ENCODE measurements around the gene DND1. TPM values are rescaled to one million over a fixed set of nuclear protein-coding genes. Genes with fewer than 3 reads are reported as not detected.
"Not testable (repeated sequence)": the region's sequence is repeated elsewhere in the genome, so short reads cannot be mapped to it uniquely, and the experiment has no call there.

Gene DND1
- total RNA-seq, 2 experiments from 2014 or later = 2.0 to 2.2 TPM

DNA sequence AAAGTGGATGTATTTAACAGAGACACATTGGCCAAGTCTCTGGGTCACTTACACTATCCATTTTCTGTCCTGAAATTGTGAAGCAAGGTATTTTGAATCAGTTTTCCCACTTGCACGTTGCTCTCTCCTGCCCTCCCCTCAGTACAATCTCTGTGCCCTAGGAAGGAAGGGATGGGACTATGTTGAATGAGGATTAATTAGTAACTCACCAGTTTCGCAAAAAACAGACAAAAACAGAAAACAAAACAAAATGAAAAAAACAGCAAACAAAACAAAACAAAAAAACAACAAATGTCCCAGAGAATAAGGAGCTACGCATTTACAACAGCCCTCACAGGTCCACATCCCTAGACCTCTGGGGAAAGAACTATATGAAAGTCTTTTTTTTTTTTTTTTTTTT, 39.3 kb downstream of the DND1 start:
- Mint-ChIP-seq H3K27ac (no peak overlapping the region), H3K36me3 (ENCODE audit: low read depth) (no peaks in the 10 kb centered on the region), H3K9me3 (no peaks in the 10 kb centered on the region), H3K4me1 (peaks cover 43% of the 10 kb centered on the region), H3K4me3 (no peak overlapping the region), H3K27me3 (peaks cover 18% of the 10 kb centered on the region)
- ChIA-PET POLR2A (interaction anchor here (0.6 kb wide), 2 partner anchors 14 to 86 kb away, joined by 3 to 4 read pairs; partner anchors contain the start of gene IK), CTCF (interaction anchor here (0.9 to 3.6 kb wide), 8 partner anchors 8 to 389 kb away, joined by 3 to 20 read pairs (median 5); partner anchors contain the start of genes EIF4EBP3, HARS1, HARS2 and IK)
- DNase-seq = no peak

DNA sequence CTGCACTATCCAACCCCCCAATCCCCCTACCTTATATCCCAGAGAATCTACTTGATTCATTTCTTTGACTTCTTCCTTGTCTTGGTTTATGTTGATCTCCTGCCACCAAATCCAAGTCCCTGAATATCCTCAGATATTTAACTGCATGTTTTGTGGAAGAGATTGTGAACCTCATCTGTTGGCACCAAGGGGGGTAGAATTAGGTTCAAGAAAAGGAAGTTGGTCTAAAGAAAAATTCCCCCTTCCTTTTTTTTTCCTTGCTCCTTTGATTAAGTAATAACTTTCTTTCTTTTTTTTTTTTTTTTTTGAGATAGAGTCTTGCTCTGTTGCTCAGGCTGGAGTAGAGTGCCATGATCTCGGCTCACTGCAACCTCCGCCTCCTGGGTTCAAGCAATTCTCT, 39.9 kb downstream of the DND1 start:
- H3K4me1 Mint-ChIP-seq = peaks cover 37% of the 10 kb centered on the region
- ChIA-PET POLR2A (no interaction called here), CTCF (interaction anchor here (1.1 to 3.6 kb wide), 3 partner anchors 9 to 261 kb away, joined by 3 to 20 read pairs (median 6); partner anchors contain the start of genes IK and NDUFA2)
- peak overlapping the region; percentile 76 for H3K4me3 Mint-ChIP-seq
- no peak for DNase-seq
- no peaks in the 10 kb centered on the region for H3K36me3 Mint-ChIP-seq (ENCODE audit: low read depth)
- no peak overlapping the region for H3K27ac Mint-ChIP-seq
- no peaks in the 10 kb centered on the region for H3K9me3 Mint-ChIP-seq
- H3K27me3 Mint-ChIP-seq = peaks cover 18% of the 10 kb centered on the region

DNA sequence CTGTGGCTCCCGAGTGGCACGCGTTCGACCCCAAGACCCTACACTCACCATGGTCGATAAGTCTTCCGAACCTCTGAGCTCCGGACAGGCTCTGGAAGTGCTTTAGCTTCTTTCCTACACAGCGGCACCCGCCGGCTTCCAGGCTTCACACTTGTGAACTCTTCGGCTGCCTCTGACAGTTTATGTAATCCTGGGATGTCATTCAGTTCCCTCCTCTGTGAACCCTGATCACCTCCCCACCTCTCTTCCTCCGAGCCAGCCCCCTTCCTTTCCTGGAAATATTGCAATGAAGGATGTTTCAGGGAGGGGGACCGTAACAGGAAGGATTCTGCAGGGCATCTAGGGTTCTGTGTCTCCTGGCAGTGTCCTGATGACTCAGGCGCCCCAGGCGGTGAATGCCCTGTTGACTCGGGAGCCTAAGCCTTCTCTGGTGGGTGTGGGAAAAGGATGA, 40.3 kb downstream of the DND1 start, which contains the start of gene CD14:
TSS of gene CD14 (minus strand) at position 155 of the 451 bp plus-strand sequence. CDS start at position 51, 104 bp downstream.
- ChIA-PET POLR2A (no interaction called here), CTCF (interaction anchor here (0.6 to 1.4 kb wide), 7 partner anchors 9 to 388 kb away, joined by 3 to 6 read pairs (median 3); no protein-coding TSS in a partner anchor)
- H3K36me3 Mint-ChIP-seq (ENCODE audit: low read depth) = peaks cover 1% of the 10 kb centered on the region
- peak; percentile 20 for DNase-seq
- peak within 1 kb of the TSS; percentile 57 for H3K27ac Mint-ChIP-seq
- peaks cover 32% of the 10 kb centered on the region for H3K4me1 Mint-ChIP-seq
- peaks cover 2% of the 10 kb centered on the region for H3K9me3 Mint-ChIP-seq
- H3K27me3 Mint-ChIP-seq = peaks cover 18% of the 10 kb centered on the region
- H3K4me3 Mint-ChIP-seq = peak within 1 kb of the TSS; percentile 76

DNA sequence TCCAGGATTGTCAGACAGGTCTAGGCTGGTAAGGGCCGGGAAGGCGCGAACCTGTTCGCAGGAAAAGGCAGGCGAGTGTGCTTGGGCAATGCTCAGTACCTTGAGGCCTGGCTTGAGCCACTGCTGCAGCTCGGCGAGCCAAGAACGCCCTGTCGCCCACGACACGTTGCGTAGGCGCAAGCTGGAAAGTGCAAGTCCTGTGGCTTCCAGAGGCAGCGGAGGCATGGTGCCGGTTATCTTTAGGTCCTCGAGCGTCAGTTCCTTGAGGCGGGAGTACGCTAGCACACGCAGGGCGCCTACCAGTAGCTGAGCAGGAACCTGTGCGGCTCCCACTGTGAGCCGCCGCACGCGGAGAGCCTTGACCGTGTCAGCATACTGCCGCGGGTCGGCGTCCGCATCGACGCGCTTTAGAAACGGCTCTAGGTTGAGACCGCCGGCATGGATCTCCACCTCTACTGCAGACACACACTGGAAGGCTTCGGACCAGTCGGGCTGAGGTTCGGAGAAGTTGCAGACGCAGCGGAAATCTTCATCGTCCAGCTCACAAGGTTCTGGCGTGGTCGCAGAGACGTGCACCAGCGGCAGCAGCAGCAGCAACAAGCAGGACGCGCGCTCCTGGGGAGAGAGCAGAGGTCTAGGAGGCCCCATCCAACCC, 40.9 kb downstream of the DND1 start:
- Mint-ChIP-seq H3K36me3 (ENCODE audit: low read depth) (peaks cover 2% of the 10 kb centered on the region), H3K4me1 (peaks cover 30% of the 10 kb centered on the region), H3K27me3 (peaks cover 21% of the 10 kb centered on the region), H3K9me3 (peaks cover 2% of the 10 kb centered on the region), H3K4me3 (peak overlapping the region; percentile 76), H3K27ac (peak overlapping the region; percentile 57)
- peak; percentile 48 for DNase-seq
- CTCF ChIA-PET = interaction anchor here (0.6 to 1.4 kb wide), 6 partner anchors 32 to 388 kb away, joined by 3 to 6 read pairs (median 4); no protein-coding TSS in a partner anchor
- POLR2A ChIA-PET = no interaction called here

DNA sequence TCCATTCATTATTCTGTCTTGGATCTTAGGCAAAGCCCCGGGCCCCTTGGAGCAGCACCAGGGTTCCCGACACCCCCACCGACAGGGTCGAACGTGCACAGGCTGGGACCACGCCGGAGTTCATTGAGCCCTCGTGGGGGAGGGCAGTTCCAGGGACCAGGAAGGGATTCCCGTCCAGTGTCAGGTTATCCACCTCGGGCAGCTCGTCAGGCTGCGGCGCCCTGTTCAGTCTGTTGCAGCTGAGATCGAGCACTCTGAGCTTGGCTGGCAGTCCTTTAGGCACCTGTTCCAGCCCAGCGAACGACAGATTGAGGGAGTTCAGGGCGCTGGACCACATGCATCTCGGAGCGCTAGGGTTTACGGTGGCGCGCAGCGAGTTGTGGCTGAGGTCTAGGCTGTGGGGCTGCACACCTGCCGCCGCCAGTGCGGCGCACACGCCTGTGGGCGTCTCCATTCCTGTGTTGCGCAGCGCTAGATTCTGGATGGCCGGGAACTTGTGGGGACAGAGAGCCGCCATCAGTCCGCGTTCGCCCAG, 41.5 kb downstream of the DND1 start:
- Mint-ChIP-seq H3K4me3 (peak overlapping the region; percentile 76), H3K4me1 (peaks cover 30% of the 10 kb centered on the region), H3K36me3 (ENCODE audit: low read depth) (peaks cover 2% of the 10 kb centered on the region), H3K27me3 (peaks cover 24% of the 10 kb centered on the region), H3K9me3 (peaks cover 2% of the 10 kb centered on the region), H3K27ac (peak overlapping the region; percentile 36)
- ChIA-PET CTCF (interaction anchor here (1.0 to 1.4 kb wide), 4 partner anchors 31 to 268 kb away, joined by 3 to 6 read pairs (median 4); no protein-coding TSS in a partner anchor), POLR2A (no interaction called here)
- peak; percentile 25 for DNase-seq

DNA sequence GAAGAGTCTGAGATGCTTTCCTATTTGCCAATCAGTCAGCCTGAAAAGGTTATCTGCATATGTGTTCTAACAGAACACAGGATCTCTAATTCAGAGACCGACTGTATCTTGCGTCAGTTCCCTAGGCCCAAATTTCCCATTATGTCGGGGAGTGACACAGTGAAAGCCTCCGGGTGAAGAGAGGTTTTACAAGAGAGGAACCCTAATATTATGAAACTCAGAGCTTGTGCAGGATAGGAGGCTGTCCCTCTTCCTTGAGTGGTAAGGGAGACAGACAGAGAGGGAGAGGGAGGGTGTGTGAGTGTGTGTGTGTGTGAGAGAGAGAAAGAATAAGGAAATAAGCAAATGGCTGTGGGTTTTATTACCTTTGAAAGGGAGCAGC, 42.3 kb downstream of the DND1 start:
- H3K27ac Mint-ChIP-seq = no peak overlapping the region
- ChIA-PET POLR2A (no interaction called here), CTCF (interaction anchor here (0.5 to 1.4 kb wide), 2 partner anchors 12 to 273 kb away, joined by 4 to 7 read pairs; no protein-coding TSS in a partner anchor)
- DNase-seq = no peak
- peak overlapping the region; percentile 7 for H3K4me3 Mint-ChIP-seq
- peaks cover 29% of the 10 kb centered on the region for H3K27me3 Mint-ChIP-seq
- peaks cover 30% of the 10 kb centered on the region for H3K4me1 Mint-ChIP-seq
- H3K9me3 Mint-ChIP-seq = peaks cover 2% of the 10 kb centered on the region
- peaks cover 2% of the 10 kb centered on the region for H3K36me3 Mint-ChIP-seq (ENCODE audit: low read depth)

DNA sequence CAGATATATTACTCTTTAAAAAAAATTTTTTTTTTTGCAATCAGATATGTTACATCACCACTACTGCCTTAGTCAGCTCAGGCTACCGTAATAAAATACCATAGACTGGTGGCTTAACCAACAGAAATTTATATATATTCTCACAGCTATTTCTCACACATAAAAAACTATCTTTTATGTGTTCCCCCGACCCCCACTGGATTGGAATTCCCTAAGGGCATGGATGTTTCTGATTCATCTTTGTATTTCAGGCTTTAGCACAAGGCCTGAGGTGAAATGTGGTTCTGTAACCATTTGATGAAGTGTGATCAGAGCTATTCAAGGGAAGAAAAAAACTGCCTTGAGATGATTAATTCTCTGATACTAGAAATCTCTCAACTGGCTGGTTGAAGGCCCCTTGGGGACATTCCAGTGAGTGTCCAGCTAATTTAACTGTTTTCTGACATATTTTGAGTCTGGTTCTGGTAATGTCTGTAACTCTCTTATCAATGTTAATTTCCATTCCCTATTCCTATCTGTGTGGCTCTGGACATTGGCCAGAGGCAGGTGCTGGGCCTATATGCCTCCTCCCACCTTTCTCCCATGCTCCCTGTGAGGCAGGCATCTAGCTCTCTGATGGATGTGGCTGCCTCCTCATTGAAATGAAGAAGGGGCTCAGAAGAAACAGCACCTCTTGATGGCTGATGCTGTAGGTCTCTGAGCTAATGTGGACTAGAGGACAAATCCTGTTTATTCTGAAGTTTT, 42.9 kb downstream of the DND1 start:
- ChIA-PET POLR2A (no interaction called here), CTCF (interaction anchor here (0.5 to 1.4 kb wide), 4 partner anchors 12 to 571 kb away, joined by 3 to 7 read pairs (median 4); partner anchors contain the start of genes IK and NDUFA2)
- Mint-ChIP-seq H3K4me3 (no peak overlapping the region), H3K36me3 (ENCODE audit: low read depth) (peaks cover 2% of the 10 kb centered on the region), H3K9me3 (peaks cover 2% of the 10 kb centered on the region), H3K27me3 (peaks cover 29% of the 10 kb centered on the region), H3K4me1 (peaks cover 28% of the 10 kb centered on the region), H3K27ac (no peak overlapping the region)
- no peak for DNase-seq

DNA sequence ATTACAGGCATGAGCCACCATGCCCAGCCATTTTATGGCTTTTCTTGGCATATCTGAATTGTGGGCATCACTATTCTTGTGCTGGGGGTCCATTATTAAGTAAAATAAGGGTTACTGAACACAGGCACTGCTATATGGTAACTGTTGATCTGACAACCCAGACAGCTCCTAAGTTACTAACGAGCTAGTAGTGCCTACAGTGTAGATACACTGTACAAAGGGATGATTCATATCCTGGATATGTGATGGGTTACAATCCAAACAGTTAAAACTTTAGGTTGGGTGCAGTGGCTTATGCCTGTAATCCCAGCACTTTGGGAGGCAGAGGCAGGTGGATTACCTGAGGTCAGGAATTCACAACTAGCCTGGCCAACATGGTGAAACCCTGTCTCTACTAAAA, 44.7 kb downstream of the DND1 start:
- CTCF ChIA-PET = interaction anchor here (2.1 kb wide), 1 partner anchor 10 kb away, joined by 8 read pairs; the partner anchor contains the start of gene TMCO6
- peaks cover 2% of the 10 kb centered on the region for H3K9me3 Mint-ChIP-seq
- no peak overlapping the region for H3K4me3 Mint-ChIP-seq
- no peak overlapping the region for H3K27ac Mint-ChIP-seq
- H3K36me3 Mint-ChIP-seq (ENCODE audit: low read depth) = peaks cover 2% of the 10 kb centered on the region
- H3K4me1 Mint-ChIP-seq = peaks cover 18% of the 10 kb centered on the region
- no peak for DNase-seq
- peaks cover 29% of the 10 kb centered on the region for H3K27me3 Mint-ChIP-seq
- POLR2A ChIA-PET = no interaction called here

DNA sequence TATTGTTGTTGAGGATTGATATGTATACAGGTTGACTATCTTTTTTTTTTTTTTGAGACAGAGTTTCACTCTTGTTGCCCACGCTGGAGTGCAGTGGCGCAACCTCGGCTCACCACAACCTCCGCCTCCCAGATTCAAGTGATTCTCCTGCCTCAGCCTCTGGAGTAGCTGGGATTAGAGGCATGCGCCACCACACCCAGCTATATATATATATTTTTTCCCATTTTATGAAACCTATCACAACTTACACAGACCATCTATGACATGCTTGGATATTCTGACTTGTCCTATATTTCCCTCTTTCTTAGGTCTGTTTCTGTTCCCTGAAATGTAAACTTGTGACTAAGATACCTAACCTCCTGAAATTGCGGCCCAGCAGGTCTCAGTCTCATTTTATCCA, 45.4 kb downstream of the DND1 start:
- H3K9me3 Mint-ChIP-seq = peaks cover 2% of the 10 kb centered on the region
- H3K4me1 Mint-ChIP-seq = peaks cover 13% of the 10 kb centered on the region
- DNase-seq = no peak
- H3K36me3 Mint-ChIP-seq (ENCODE audit: low read depth) = peaks cover 2% of the 10 kb centered on the region
- no peak overlapping the region for H3K4me3 Mint-ChIP-seq
- ChIA-PET POLR2A (no interaction called here), CTCF (interaction anchor here (0.6 to 2.1 kb wide), 4 partner anchors 11 to 292 kb away, joined by 3 to 8 read pairs (median 4); partner anchors contain the start of gene TMCO6)
- H3K27me3 Mint-ChIP-seq = peaks cover 29% of the 10 kb centered on the region
- H3K27ac Mint-ChIP-seq = no peak overlapping the region

DNA sequence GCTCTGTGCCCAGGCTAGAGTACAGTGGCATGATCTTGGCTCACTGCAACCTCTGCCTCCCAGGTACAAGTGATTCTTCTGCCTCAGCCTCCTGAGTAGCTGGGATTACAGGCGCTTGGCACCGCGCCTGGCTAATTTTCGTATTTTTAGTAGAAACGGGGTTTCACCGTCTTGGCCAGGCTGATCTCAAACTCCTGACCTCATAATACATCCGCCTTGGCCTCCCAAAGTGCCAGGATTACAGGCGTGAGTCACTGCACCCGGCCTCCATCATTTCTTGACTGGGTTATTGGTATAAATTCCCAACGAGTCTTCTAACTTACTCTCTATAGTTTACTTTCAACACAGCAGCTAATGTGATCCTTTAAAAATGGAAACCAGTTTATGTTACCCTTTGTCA, 48.5 kb downstream of the DND1 start:
- H3K27ac Mint-ChIP-seq; H3K4me1 Mint-ChIP-seq; DNase-seq; H3K36me3 Mint-ChIP-seq (ENCODE audit: low read depth); POLR2A ChIA-PET; H3K4me3 Mint-ChIP-seq; H3K9me3 Mint-ChIP-seq: not testable (repeated sequence)
- CTCF ChIA-PET = interaction anchor here (1.5 to 2.7 kb wide), 2 partner anchors 13 to 261 kb away, joined by 3 to 5 read pairs; no protein-coding TSS in a partner anchor
- H3K27me3 Mint-ChIP-seq = peaks cover 21% of the 10 kb centered on the region

DNA sequence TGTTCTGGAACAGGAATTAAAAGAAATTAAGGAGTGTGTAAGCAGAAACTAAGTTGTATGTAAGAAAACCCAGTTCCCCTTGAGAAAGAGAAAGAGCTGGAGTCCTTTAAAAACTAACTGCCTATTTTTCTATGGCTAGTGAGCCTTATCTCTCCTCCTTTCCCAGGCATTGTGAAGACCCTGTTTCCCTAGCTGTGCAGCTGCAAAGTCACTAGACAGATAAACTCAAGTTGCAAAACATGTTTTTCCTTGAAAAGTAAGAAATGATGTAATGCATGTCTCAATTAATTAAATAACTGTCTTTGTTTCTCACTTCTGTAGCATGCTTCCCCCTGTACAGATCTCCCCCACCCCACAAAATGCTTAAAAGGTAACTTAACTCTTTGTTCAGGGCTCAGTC, 50.3 kb downstream of the DND1 start:
- peaks cover 36% of the 10 kb centered on the region for H3K27me3 Mint-ChIP-seq
- H3K4me3 Mint-ChIP-seq; POLR2A ChIA-PET; H3K36me3 Mint-ChIP-seq (ENCODE audit: low read depth); H3K9me3 Mint-ChIP-seq; DNase-seq; H3K27ac Mint-ChIP-seq; H3K4me1 Mint-ChIP-seq: not testable (repeated sequence)
- CTCF ChIA-PET = interaction anchor here (0.5 to 2.4 kb wide), 4 partner anchors 12 to 1275 kb away, joined by 3 to 8 read pairs (median 4); partner anchors contain the start of gene EIF4EBP3

DNA sequence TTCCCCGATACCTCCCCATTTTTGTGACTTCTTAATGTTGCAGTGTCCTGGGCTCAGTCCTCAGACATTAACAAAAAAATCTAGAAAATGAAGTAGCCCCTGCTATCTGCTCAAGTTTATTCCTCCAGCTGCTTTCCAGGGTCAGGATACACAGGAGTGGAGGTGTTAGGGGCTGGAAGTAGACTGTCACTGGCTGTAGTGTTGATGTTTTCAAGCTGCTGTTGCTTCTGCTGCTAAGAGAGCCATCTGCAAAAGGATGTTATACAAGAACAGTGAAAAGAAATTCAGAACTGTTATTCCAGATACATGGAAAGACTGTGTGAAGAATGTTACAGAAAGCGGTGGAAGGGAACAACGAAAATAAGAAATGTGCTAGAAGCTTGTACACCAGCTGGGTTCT, 51.1 kb downstream of the DND1 start:
- no peaks in the 10 kb centered on the region for H3K4me1 Mint-ChIP-seq
- H3K27ac Mint-ChIP-seq = no peak overlapping the region
- H3K4me3 Mint-ChIP-seq = no peak overlapping the region
- ChIA-PET POLR2A (no interaction called here), CTCF (interaction anchor here (0.5 to 2.4 kb wide), 4 partner anchors 12 to 1275 kb away, joined by 3 to 8 read pairs (median 4); partner anchors contain the start of gene EIF4EBP3)
- H3K36me3 Mint-ChIP-seq (ENCODE audit: low read depth) = no peaks in the 10 kb centered on the region
- H3K27me3 Mint-ChIP-seq = peaks cover 35% of the 10 kb centered on the region
- DNase-seq = no peak
- H3K9me3 Mint-ChIP-seq = no peaks in the 10 kb centered on the region

Measured in activated CD4-positive, alpha-beta T cell treated with anti-CD3 and anti-CD28 coated beads, Interleukin-2, amount 10 ng/mL, durations not matched to agents 7 days and 5 days (primary cell).